PFSK-1 (cell line): Measurements from ENCODE around the gene CALML4. TPM values are rescaled to one million over a fixed set of nuclear protein-coding genes. Genes with fewer than 3 reads are reported as not detected.

Experiments
- FOXP2 ChIP-seq: optimal IDR thresholded peaks from 2 replicates; pipeline ENCODE3; 2011; ENCODE audit warnings: borderline replicate concordance, control low read depth, inconsistent platforms; ENCODE audit not compliant: insufficient read depth; ENCODE audit errors: extremely low read length, extremely low read depth
- POLR2AphosphoS5 ChIP-seq: IDR thresholded peaks from 2 replicates; pipeline ENCODE4 v1.6.1; 2012; ENCODE audit warnings: low read depth, mild to moderate bottlenecking, control low read depth, low read length, moderate library complexity
- REST ChIP-seq, 2 experiments: IDR thresholded peaks; 2 replicates each; pipeline versions ENCODE4 v1.6.1 to v1.8.0; 2011 to 2012; ENCODE audit warnings: low read depth in 2 of 2, low read length in 2 of 2, control low read depth in 1 of 2, inconsistent platforms in 1 of 2, mild to moderate bottlenecking in 1 of 2, moderate library complexity in 1 of 2; ENCODE audit not compliant: insufficient read depth in 1 of 2
- SIN3A ChIP-seq: IDR thresholded peaks from 2 replicates; pipeline ENCODE4 v1.6.1; 2012; ENCODE audit warnings: mild to moderate bottlenecking, low read length, moderate library complexity, borderline replicate concordance; ENCODE audit not compliant: insufficient read depth
- TAF1 ChIP-seq: IDR thresholded peaks from 2 replicates; pipeline ENCODE4 v1.6.1; 2012; ENCODE audit warnings: low read length, control low read depth, borderline replicate concordance; ENCODE audit not compliant: insufficient read depth
- polyA plus RNA-seq: library from polyadenylated mRNA; unstranded; fragments of >200 nt; gene quantifications from one replicate; pipeline ENCODE4 v1.2.1, GENCODE V29; 2012; ENCODE audit warnings: low read depth, missing spikeins; ENCODE audit not compliant: insufficient read length

Gene CALML4
- polyA plus RNA-seq = 6.2 TPM

GRCh38 chr15:68204776-68205557 lies at the start of gene CALML4:
CALML4 (minus strand) TSS chr15:68205332; CDS start chr15:68205247, 85 bp downstream.
- TF ChIP-seq TAF1 = no peak

- TF ChIP-seq TAF1 (no peak), FOXP2 (no peak), POLR2AphosphoS5 (no peak), SIN3A (no peak), REST (IDR thresholded peaks at IDR 0.05; ENCODE audit: insufficient read depth in 1 of 2, low read depth in 2 of 2, low read length in 2 of 2) (no peak)
Measured at GRCh38 chr15:68252925-68253534, 47.9 kb upstream of the CALML4 start.

- no peak for TF ChIP-seq POLR2AphosphoS5
- TF ChIP-seq REST (IDR thresholded peaks at IDR 0.05; ENCODE audit: insufficient read depth in 1 of 2, low read depth in 2 of 2, low read length in 2 of 2) = no peak
- TF ChIP-seq TAF1 = no peak
- no peak for TF ChIP-seq FOXP2
- no peak for TF ChIP-seq SIN3A
Measured at GRCh38 chr15:68249058-68249713, 44.1 kb upstream of the CALML4 start.

GRCh38 chr15:68244235-68244634 lies 39.1 kb upstream of the CALML4 start:
- TF ChIP-seq SIN3A = no peak
- no peak for TF ChIP-seq TAF1
- TF ChIP-seq POLR2AphosphoS5 = no peak
- no peak for TF ChIP-seq REST (IDR thresholded peaks at IDR 0.05; ENCODE audit: insufficient read depth in 1 of 2, low read depth in 2 of 2, low read length in 2 of 2)
- no peak for TF ChIP-seq FOXP2

- TF ChIP-seq SIN3A = no peak
- no peak for TF ChIP-seq TAF1
- TF ChIP-seq FOXP2 = no peak
- no peak for TF ChIP-seq POLR2AphosphoS5
- no peak for TF ChIP-seq REST (IDR thresholded peaks at IDR 0.05; ENCODE audit: insufficient read depth in 1 of 2, low read depth in 2 of 2, low read length in 2 of 2)
Measured at GRCh38 chr15:68241088-68241935, 36.2 kb upstream of the CALML4 start.
